GM21529 (cell line): ENCODE data around the gene ZNF236.
A peak's percentile ranks its signal among the peaks of the same experiment; 100 is the strongest.
"Not testable (repeated sequence)": the region's sequence is repeated elsewhere in the genome, so short reads cannot be mapped to it uniquely, and the experiment has no call there.

Experiments used
- ATAC-seq: cut with Tn5 transposase; IDR thresholded peaks from one replicate; pipeline ENCODE4 v1.9.1; 2021; ENCODE audit not compliant: unreplicated experiment

ZNF236 gene

DNA sequence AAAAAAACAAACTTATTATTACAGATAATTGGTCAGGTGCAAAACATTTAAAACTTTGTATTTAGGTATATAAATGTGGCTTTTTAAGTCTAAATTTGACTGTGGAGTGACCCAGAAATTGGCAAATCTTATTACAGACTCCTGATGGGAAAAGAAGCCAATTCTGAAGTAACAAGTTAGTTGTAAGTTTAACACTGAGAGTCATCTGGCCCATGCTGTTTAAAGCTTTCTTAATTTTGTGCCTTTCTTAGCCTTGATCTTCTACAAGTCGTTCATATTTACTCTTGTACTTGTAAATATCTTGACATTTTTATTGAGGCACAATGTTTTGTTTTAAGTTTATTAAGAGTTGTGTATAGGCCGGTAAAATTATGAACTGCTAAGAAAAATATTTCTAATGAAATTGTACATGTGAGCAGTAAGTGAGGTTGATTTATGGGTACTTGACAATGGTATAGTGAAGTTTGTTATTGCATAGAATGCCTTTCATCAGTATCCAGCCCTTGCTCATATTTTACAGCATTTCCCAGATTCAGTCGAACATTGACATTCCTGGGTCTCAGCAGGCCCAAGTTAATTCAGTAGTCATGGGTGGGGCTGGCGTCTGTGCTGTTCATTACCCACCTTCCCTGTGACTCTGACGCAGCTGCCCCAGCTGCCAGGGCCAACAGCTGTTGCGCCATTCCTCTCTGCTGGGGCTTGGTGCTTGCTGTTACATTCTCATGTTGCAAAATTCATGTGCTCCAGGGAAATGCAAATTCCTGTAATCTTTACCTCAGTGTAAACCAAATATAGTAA, 121.4 kb downstream of the ZNF236 start:
- ATAC-seq, result no peak

DNA sequence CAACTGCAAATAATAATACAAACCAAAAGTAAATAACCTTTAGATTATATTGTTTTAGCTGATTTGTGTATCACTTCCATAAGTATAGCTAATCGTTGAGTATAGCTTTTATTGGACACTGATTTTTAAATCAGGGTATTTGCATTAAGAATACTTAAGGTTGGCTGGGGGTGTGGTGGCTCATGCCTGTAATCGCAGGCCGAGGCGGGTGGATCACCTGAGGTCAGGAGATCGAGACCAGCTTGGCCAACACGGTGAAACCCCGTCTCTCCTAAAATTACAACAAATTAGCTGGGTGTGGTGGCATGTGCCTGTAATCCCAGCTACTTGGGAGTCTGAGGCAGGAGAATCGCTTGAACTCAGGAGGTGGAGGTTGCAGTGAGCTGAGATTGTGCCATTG, 122.0 kb downstream of the ZNF236 start:
- ATAC-seq, result not testable (repeated sequence)

GRCh38 chr18:76948345-76948744, 126.0 kb downstream of the ZNF236 start:
- no peak for ATAC-seq

GRCh38 chr18:76951456-76952247, 129.3 kb downstream of the ZNF236 start:
- no peak for ATAC-seq

DNA sequence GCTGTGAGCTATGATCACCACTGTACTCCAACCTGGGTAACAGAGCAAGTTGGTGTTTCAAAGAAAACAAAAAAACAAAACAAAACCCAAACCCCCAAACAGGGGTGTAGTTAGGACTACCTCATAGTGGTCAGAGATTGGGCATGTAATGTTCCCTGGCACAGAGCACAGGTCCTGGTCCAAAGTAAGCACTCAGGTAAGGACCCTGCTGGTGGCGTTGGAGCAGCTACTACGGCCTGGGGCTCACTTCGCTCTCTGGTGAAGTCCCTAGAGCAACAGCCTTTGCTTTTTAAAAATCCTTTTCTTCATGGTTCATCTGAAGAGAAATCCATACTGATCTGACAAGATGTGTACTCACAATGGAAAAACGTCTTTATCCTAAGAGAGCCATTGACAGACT, 130.4 kb downstream of the ZNF236 start:
- no peak for ATAC-seq

DNA sequence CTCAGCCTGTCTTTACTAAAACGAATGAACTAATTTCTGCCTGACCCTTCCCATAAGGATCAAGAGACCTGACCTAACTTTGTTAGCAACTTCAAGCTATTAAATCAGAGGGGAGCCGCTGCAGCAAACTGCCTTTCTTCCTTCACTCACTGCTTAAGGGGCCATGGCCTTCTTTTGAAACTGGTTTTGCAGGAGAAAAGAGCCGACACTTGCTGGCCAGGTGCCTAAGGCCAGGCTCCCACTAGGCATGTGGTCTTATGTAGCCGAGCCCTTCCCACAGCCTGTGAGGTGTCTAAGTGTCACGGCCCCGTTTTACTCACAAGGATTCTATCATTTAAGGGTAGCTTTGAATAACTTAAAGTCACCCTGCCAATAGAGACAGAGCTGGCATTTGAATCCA, 130.8 kb downstream of the ZNF236 start:
- no peak for ATAC-seq

DNA sequence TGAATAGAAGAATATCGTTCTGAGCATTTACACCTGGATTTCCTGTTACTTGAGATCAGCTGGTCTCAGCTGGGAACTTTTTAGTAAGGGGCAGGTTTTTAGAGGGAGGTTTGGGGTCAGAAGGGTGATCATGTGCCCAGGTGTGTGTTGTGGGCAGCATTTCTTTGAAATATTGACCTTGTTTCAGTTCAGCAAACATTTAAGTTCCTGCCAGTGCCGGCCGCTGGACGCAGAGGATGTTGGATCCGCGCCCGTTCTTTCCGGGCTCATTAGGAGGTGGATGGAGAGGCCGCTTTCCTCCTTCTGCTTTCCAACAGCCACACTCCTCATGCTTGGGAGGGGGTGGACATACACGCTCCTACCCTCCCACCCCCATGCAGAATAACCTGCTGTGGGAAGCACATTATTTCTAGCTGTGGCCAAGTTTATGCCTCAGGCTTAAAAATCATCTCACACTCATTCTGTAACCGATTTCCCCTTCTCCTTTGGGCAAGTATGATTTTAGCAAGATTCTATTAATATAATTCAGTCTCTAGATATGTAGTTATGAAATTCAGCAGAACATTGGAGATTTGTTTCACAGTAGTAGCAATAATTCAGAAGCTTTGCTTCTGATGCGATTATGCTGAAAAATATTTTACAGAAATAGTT, 131.4 kb downstream of the ZNF236 start:
- no peak for ATAC-seq

- ATAC-seq, result no peak
These were observed 133.3 kb downstream of the ZNF236 start for GRCh38 chr18:76955524-76956170.

- ATAC-seq, result no peak
These were observed 134.3 kb downstream of the ZNF236 start for GRCh38 chr18:76956648-76957047.

- no peak for ATAC-seq
These were observed 135.3 kb downstream of the ZNF236 start for GRCh38 chr18:76957384-76958355.

DNA sequence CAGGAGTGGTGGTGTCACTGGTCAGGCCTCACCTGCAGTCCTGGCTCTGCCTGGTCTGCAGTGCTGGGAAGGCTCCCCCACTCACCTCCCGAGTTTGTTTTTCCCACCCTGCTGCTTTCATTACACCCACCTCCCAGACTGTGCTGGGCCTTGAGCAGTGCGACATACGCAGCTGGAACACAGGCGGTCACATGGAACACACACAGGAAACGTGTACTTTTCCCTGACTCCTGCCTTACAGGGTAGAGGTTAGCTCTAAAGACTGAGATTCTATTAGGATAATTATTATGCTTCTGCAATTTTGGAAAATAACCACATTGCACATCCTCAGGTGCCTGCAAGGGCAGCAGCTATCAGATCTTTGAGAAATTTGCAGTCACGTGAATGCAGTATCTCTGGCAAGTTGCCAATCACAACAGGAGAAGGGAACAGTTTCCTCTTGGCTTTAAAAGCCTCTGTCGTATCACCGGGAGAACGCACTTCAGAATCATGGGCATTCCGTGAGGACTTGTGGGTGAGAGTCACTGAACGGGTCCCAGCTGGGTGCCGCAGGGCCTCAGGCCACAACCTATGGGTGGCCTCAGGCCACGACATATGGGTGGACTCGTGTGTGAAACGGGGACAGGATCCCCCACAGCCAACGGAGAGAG, 136.5 kb downstream of the ZNF236 start:
- no peak for ATAC-seq

DNA sequence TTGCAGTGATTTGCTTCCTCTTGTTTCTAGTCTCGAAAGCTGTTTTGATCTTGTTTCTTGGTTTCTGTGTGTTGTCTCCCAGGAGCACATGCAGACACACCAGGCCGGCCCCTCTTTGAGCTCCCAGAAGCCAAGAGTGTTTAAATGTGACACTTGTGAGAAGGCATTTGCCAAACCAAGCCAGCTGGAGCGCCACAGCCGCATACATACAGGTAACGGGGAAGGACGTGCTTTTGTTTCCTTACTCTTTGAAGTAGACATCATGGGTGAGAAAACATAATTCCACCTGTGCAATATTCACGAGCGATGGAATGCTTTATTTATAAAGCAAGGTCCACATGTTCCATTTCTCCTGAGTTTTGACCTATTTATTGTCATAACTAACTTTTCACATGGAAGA, 137.2 kb downstream of the ZNF236 start:
- ATAC-seq, result no peak

- no peak for ATAC-seq
These were observed 138.2 kb downstream of the ZNF236 start for GRCh38 chr18:76960528-76961035.

DNA sequence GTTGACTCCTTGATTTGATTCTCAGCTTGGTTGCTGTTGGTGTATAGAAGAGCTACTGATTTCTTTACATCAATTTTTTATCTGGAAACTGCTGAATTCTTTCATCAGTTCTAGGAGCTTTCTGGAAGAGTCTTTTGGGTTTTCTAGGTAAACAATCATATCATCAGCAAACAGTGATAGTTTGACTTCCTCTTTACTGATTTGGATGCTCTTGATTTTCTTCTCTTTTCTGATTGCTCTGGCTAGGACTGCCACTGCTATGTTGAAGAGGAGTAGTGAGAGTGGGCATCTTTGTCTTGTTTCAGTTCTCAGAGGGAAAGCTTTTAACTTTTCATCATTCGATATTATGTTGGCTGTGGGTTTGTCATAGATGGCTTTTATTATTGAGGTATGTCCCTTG, 140.5 kb downstream of the ZNF236 start:
- no peak for ATAC-seq

DNA sequence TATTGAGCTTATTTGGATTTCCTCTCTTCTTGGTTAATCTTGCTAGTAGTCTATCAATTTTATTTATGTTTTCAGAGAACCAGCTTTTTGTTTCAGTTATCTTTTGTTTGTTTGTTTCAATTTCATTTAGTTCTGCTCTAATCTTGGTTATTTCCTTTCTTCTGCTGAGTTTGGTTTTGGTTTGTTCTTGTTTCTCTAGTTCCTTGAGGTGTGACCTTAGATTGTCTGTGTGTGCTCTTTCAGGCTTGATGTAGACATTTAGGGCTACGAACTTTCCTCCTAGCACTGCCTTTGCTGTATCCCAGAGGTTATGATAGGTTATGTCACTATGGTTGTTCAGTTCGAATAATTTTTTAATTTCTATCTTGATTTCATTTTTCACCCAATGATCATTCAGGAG, 141.6 kb downstream of the ZNF236 start:
- no peak for ATAC-seq

DNA sequence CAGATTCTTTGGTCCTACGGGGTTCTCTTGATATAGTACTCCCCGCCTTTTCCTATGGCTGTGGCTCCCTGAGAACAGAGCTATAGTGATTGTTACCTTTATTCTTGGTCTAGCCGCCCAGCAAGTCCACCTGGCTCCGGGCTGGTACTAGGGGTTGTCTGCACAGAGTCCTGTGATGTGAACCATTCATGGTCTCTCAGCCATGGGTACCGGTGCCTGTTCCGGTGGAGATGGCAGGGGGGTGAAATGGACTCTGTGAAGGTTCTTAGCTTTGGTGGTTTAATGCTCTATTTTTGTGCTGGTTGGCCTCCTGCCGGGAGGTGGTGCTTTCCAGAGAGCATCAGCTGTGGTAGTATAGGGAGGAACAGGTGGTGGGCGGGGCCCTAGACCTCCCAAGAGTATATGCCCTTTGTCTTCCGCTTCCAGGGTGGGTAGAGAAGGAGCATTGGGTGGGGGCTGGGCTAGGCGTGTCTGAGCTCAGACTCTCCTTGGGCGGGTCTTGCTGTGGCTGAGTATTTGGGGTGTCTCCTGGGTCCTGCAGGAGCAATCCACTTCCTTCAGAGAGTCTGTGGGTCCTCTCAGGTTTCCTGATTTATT, 143.3 kb downstream of the ZNF236 start:
- peak; percentile 73 for ATAC-seq

DNA sequence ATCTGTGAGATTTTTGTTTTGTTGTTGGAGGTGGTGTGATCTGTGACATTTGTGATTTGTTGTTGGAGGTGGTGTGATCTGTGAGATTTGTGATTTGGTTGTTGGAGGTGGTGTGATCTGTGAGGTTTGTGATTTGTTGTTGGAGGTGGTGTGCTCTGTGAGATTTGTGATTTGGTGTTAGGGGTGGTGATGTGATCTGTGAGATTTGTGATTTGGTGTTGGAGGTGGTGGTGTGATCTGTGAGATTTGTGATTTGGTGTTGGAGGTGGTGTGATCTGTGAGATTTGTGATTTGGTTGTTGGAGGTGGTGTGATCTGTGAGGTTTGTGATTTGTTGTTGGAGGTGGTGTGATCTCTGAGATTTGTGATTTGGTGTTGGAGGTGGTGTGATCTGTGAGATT, 144.9 kb downstream of the ZNF236 start:
- not testable (repeated sequence) for ATAC-seq

DNA sequence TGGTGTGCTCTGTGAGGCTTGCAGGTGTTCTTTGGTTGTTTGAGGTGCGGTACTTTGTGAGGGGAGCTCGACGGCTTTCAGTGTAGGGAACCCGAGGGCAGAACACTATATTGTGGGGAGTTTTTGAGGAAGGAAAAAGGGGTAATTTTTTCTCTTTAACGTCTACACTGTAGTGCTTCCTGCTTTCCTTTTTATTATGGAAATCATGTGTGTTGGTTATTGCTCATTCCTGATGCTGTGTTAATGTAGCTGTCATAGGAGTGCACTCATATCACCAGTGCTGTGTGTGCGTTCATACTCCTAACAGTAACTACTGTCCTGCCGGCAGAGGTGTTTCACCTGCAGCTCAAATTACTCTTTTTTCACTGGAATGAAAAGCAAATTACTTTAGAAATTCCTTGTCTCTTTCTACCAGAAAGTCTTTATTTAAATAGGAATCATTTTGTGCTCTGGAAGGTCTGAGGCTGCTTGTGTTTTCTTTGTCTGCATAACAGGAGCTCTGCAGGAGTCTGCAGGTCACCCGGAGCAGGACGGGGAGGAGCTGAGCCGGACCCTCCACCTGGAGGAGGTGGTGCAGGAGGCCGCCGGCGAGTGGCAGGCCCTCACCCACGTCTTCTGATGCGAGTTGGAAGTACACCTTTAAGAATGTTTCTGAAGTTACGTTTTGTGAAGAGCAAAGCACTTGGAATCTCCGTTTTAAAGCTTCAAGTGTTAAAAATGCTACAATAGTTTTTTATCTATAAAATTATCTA, 145.5 kb downstream of the ZNF236 start:
- ATAC-seq, result no peak
